Endothelial cell of umbilical vein (primary cell): ENCODE results near the gene DTL.

Experiments used
- EZH2 ChIP-seq: IDR thresholded peaks from 2 replicates; pipeline ENCODE4 v1.6.1; 2012; ENCODE audit warnings: borderline replicate concordance, low read depth, mild to moderate bottlenecking, moderate library complexity, low read length, inconsistent platforms; ENCODE audit not compliant: severe bottlenecking
- JUN ChIP-seq: IDR thresholded peaks from 2 replicates; pipeline ENCODE4 v1.6.1; 2011; ENCODE audit warnings: borderline replicate concordance, low read depth; ENCODE audit not compliant: insufficient read length, insufficient read depth
- POLR2A ChIP-seq: IDR thresholded peaks from 2 replicates; pipeline ENCODE4 v1.6.1; 2012; ENCODE audit warnings: low read depth, mild to moderate bottlenecking, control low read depth, low read length
- POLR2AphosphoS5 ChIP-seq: IDR thresholded peaks from 2 replicates; pipeline ENCODE4 v1.6.1; 2012; ENCODE audit warnings: low read depth, mild to moderate bottlenecking, control low read depth, low read length, moderate library complexity; ENCODE audit not compliant: insufficient read depth
- TF ChIP-seq, protein P1 (sequence below), 2 donors: IDR thresholded peaks; 1 replicate in 1 of 2; 2 replicates in 1 of 2; pipeline ENCODE4 v1.5.1; 2011; ENCODE audit warnings: low read length in 2 of 2, mild to moderate bottlenecking in 2 of 2, moderate library complexity in 2 of 2, control low read depth in 1 of 2, inconsistent platforms in 1 of 2, low read depth in 1 of 2; ENCODE audit not compliant: insufficient read depth in 1 of 2; ENCODE audit errors: extremely low read depth in 1 of 2

DNA sequence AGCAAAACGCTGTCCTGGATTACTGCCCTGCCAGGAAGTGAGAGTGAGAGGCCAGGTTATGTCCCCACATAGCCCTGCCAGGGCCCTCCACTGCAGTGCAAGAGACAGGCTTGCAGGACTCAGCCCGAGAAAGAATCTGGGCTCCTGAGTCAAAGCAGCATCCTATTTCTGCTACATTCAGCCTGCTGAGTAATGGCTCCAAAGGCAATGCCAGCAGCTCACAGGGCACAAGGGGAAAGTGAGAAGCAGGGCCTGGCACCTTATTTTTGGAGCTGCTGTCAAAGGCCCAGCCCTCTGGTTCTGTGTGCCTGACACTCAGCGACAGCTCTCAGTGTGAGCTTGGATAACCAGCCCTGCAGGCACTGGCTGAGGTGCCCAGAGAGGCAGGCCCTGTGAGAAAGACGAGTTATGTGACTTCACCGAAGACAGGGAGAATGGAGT is 83.9 kb downstream of the DTL start:
- TF ChIP-seq, protein P1, sequence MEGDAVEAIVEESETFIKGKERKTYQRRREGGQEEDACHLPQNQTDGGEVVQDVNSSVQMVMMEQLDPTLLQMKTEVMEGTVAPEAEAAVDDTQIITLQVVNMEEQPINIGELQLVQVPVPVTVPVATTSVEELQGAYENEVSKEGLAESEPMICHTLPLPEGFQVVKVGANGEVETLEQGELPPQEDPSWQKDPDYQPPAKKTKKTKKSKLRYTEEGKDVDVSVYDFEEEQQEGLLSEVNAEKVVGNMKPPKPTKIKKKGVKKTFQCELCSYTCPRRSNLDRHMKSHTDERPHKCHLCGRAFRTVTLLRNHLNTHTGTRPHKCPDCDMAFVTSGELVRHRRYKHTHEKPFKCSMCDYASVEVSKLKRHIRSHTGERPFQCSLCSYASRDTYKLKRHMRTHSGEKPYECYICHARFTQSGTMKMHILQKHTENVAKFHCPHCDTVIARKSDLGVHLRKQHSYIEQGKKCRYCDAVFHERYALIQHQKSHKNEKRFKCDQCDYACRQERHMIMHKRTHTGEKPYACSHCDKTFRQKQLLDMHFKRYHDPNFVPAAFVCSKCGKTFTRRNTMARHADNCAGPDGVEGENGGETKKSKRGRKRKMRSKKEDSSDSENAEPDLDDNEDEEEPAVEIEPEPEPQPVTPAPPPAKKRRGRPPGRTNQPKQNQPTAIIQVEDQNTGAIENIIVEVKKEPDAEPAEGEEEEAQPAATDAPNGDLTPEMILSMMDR (IDR thresholded peaks at IDR 0.05; ENCODE audit: extremely low read depth in 1 of 2, insufficient read depth in 1 of 2, low read depth in 1 of 2, low read length in 2 of 2) = no peak
- no peak for TF ChIP-seq POLR2A
- no peak for TF ChIP-seq POLR2AphosphoS5
- no peak for TF ChIP-seq EZH2
- no peak for TF ChIP-seq JUN
